ENCODE measurements around the gene UNK. TPM values are rescaled to one million over a fixed set of nuclear protein-coding genes. Genes with fewer than 3 reads are reported as not detected.

The UNK gene
- total RNA-seq, 2 experiments from 2014 or later = 32.8 to 33.1 TPM

- Mint-ChIP-seq H3K27me3 (no peaks in the 10 kb centered on the region), H3K4me3 (no peak overlapping the region), H3K9me3 (ENCODE audit: low read depth) (no peaks in the 10 kb centered on the region), H3K27ac (no peak overlapping the region), H3K36me3 (peaks cover 8% of the 10 kb centered on the region), H3K4me1 (no peaks in the 10 kb centered on the region)
- DNase-seq = no peak
- CTCF ChIA-PET = interaction anchor here (0.7 to 1.4 kb wide), 4 partner anchors 12 to 50 kb away, joined by 3 to 5 read pairs (median 4); partner anchors contain the start of gene GALK1
- ATAC-seq = no peak
Observed at GRCh38 chr17:75815399-75815798, 30.8 kb downstream of the UNK start.

- Mint-ChIP-seq H3K36me3 (peaks cover 8% of the 10 kb centered on the region), H3K27me3 (no peaks in the 10 kb centered on the region), H3K27ac (no peak overlapping the region), H3K4me3 (no peak overlapping the region), H3K9me3 (ENCODE audit: low read depth) (no peaks in the 10 kb centered on the region), H3K4me1 (peaks cover 4% of the 10 kb centered on the region)
- DNase-seq (no peak), ATAC-seq (no peak)
- CTCF ChIA-PET = interaction anchor here (1.2 to 2.4 kb wide), 3 partner anchors 9 to 33 kb away, joined by 3 to 10 read pairs (median 3); no protein-coding TSS in a partner anchor
Observed at GRCh38 chr17:75816693-75817092, 32.1 kb downstream of the UNK start.

GRCh38 chr17:75817571-75817970 is 33.0 kb downstream of the UNK start:
- peaks cover 8% of the 10 kb centered on the region for H3K36me3 Mint-ChIP-seq
- H3K27ac Mint-ChIP-seq = no peak overlapping the region
- ATAC-seq (no peak), DNase-seq (no peak)
- H3K4me1 Mint-ChIP-seq = peaks cover 12% of the 10 kb centered on the region
- CTCF ChIA-PET = interaction anchor here (1.4 to 2.4 kb wide), 2 partner anchors 9 to 34 kb away, joined by 3 to 10 read pairs; no protein-coding TSS in a partner anchor
- no peaks in the 10 kb centered on the region for H3K27me3 Mint-ChIP-seq
- H3K4me3 Mint-ChIP-seq = no peak overlapping the region
- no peaks in the 10 kb centered on the region for H3K9me3 Mint-ChIP-seq (ENCODE audit: low read depth)

- peaks cover 8% of the 10 kb centered on the region for H3K36me3 Mint-ChIP-seq
- peaks cover 12% of the 10 kb centered on the region for H3K4me1 Mint-ChIP-seq
- H3K27ac Mint-ChIP-seq = no peak overlapping the region
Observed at GRCh38 chr17:75818326-75818885, 33.8 kb downstream of the UNK start.

GRCh38 chr17:75819116-75819515 is 34.5 kb downstream of the UNK start:
- peak overlapping the region; percentile 41 for H3K27ac Mint-ChIP-seq
- no peak for DNase-seq
- no peak for ATAC-seq
- no peaks in the 10 kb centered on the region for H3K9me3 Mint-ChIP-seq (ENCODE audit: low read depth)
- no peaks in the 10 kb centered on the region for H3K27me3 Mint-ChIP-seq
- CTCF ChIA-PET = interaction anchor here (1.4 kb wide), 1 partner anchor 32 kb away, joined by 3 read pairs; no protein-coding TSS in a partner anchor
- peaks cover 12% of the 10 kb centered on the region for H3K4me1 Mint-ChIP-seq
- peaks cover 8% of the 10 kb centered on the region for H3K36me3 Mint-ChIP-seq
- no peak overlapping the region for H3K4me3 Mint-ChIP-seq

More at GRCh38 chr17:75818326-75818885, 33.8 kb downstream of the UNK start:
- Mint-ChIP-seq H3K27me3 (no peaks in the 10 kb centered on the region), H3K4me3 (no peak overlapping the region), H3K9me3 (ENCODE audit: low read depth) (no peaks in the 10 kb centered on the region)
- DNase-seq = no peak
- no peak for ATAC-seq
- CTCF ChIA-PET = interaction anchor here (0.9 to 1.4 kb wide), 2 partner anchors 16 to 32 kb away, joined by 3 read pairs; no protein-coding TSS in a partner anchor

GRCh38 chr17:75819678-75820077 is 35.1 kb downstream of the UNK start:
- ATAC-seq (no peak), DNase-seq (no peak)
- H3K27me3 Mint-ChIP-seq = no peaks in the 10 kb centered on the region
- peak overlapping the region; percentile 14 for H3K27ac Mint-ChIP-seq
- H3K4me1 Mint-ChIP-seq = peaks cover 12% of the 10 kb centered on the region
- CTCF ChIA-PET = interaction anchor here (1.4 kb wide), 1 partner anchor 33 kb away, joined by 3 read pairs; no protein-coding TSS in a partner anchor
- H3K9me3 Mint-ChIP-seq (ENCODE audit: low read depth) = no peaks in the 10 kb centered on the region
- no peak overlapping the region for H3K4me3 Mint-ChIP-seq
- peaks cover 7% of the 10 kb centered on the region for H3K36me3 Mint-ChIP-seq

- no peak for ATAC-seq
- H3K4me1 Mint-ChIP-seq = peaks cover 12% of the 10 kb centered on the region
- CTCF ChIA-PET = interaction anchor here (1.1 to 2.7 kb wide), 3 partner anchors 25 to 55 kb away, joined by 3 to 12 read pairs (median 3); partner anchors contain the start of gene GALK1
- no peak overlapping the region for H3K4me3 Mint-ChIP-seq
- H3K9me3 Mint-ChIP-seq (ENCODE audit: low read depth) = no peaks in the 10 kb centered on the region
- DNase-seq = no peak
- no peaks in the 10 kb centered on the region for H3K27me3 Mint-ChIP-seq
- H3K36me3 Mint-ChIP-seq = peaks cover 7% of the 10 kb centered on the region
- H3K27ac Mint-ChIP-seq = no peak overlapping the region
Observed at GRCh38 chr17:75820094-75821080, 35.8 kb downstream of the UNK start.

- ATAC-seq (no peak), DNase-seq (no peak)
- H3K36me3 Mint-ChIP-seq = peaks cover 7% of the 10 kb centered on the region
- CTCF ChIA-PET = interaction anchor here (1.1 to 2.7 kb wide), 2 partner anchors 24 to 56 kb away, joined by 3 to 12 read pairs; partner anchors contain the start of gene GALK1
- H3K27me3 Mint-ChIP-seq = no peaks in the 10 kb centered on the region
- no peaks in the 10 kb centered on the region for H3K9me3 Mint-ChIP-seq (ENCODE audit: low read depth)
- H3K27ac Mint-ChIP-seq = peak overlapping the region; percentile 29
- H3K4me1 Mint-ChIP-seq = peaks cover 12% of the 10 kb centered on the region
- H3K4me3 Mint-ChIP-seq = no peak overlapping the region
Observed at GRCh38 chr17:75821552-75821951, 36.9 kb downstream of the UNK start.

GRCh38 chr17:75822119-75822799 is 37.7 kb downstream of the UNK start:
- no peak for DNase-seq
- peak overlapping the region; percentile 29 for H3K27ac Mint-ChIP-seq

GRCh38 chr17:75822800-75823166 is 38.2 kb downstream of the UNK start:
- Mint-ChIP-seq H3K36me3 (peaks cover 9% of the 10 kb centered on the region), H3K4me1 (peaks cover 14% of the 10 kb centered on the region), H3K4me3 (no peak overlapping the region), H3K9me3 (ENCODE audit: low read depth) (no peaks in the 10 kb centered on the region), H3K27me3 (no peaks in the 10 kb centered on the region), H3K27ac (no peak overlapping the region)
- ATAC-seq (no peak), DNase-seq (no peak)
- CTCF ChIA-PET = interaction anchor here (1.0 to 2.7 kb wide), 5 partner anchors 9 to 189 kb away, joined by 3 to 12 read pairs (median 3); partner anchors contain the start of genes GALK1 and SMIM5

More at GRCh38 chr17:75822119-75822799, 37.7 kb downstream of the UNK start:
- ATAC-seq = no peak
- Mint-ChIP-seq H3K4me1 (peaks cover 14% of the 10 kb centered on the region), H3K4me3 (no peak overlapping the region), H3K27me3 (no peaks in the 10 kb centered on the region), H3K36me3 (peaks cover 9% of the 10 kb centered on the region), H3K9me3 (ENCODE audit: low read depth) (no peaks in the 10 kb centered on the region)
- CTCF ChIA-PET = interaction anchor here (1.0 to 2.7 kb wide), 4 partner anchors 10 to 68 kb away, joined by 3 to 12 read pairs (median 3); partner anchors contain the start of gene GALK1

GRCh38 chr17:75823257-75824041 is 38.8 kb downstream of the UNK start:
- peaks cover 12% of the 10 kb centered on the region for H3K36me3 Mint-ChIP-seq
- CTCF ChIA-PET = interaction anchor here (1.0 to 2.7 kb wide), 5 partner anchors 9 to 190 kb away, joined by 3 to 12 read pairs (median 3); partner anchors contain the start of genes GALK1 and SMIM5
- no peak overlapping the region for H3K4me3 Mint-ChIP-seq
- no peaks in the 10 kb centered on the region for H3K9me3 Mint-ChIP-seq (ENCODE audit: low read depth)
- no peak overlapping the region for H3K27ac Mint-ChIP-seq
- no peaks in the 10 kb centered on the region for H3K27me3 Mint-ChIP-seq
- no peak for ATAC-seq
- no peak for DNase-seq
- H3K4me1 Mint-ChIP-seq = peaks cover 20% of the 10 kb centered on the region

- DNase-seq (no peak), ATAC-seq (no peak)
- Mint-ChIP-seq H3K27ac (no peak overlapping the region), H3K36me3 (peaks cover 8% of the 10 kb centered on the region), H3K9me3 (ENCODE audit: low read depth) (no peaks in the 10 kb centered on the region), H3K27me3 (no peaks in the 10 kb centered on the region), H3K4me1 (peaks cover 20% of the 10 kb centered on the region), H3K4me3 (no peak overlapping the region)
- CTCF ChIA-PET = interaction anchor here (1.2 to 1.7 kb wide), 3 partner anchors 42 to 191 kb away, joined by 3 to 4 read pairs (median 3); partner anchors contain the start of gene SMIM5
Observed at GRCh38 chr17:75824050-75824552, 39.5 kb downstream of the UNK start.

Data from activated CD8-positive, alpha-beta memory T cell treated with anti-CD3 and anti-CD28 coated beads, Interleukin-2, amount 10 ng/mL, durations not matched to agents 7 days and 5 days (primary cell).